Activated CD8-positive, alpha-beta memory T cell treated with anti-CD3 and anti-CD28 coated beads for 24 hours (primary cell): ENCODE results near the gene ZFP90.
A peak's percentile ranks its signal among the peaks of the same experiment; 100 is the strongest.
"Not testable (repeated sequence)": the region's sequence is repeated elsewhere in the genome, so short reads cannot be mapped to it uniquely, and the experiment has no call there.

ENCODE experiments used
- DNase-seq: peaks from one replicate; pipeline ENCODE4 v3.0.0-alpha.2; 2020

ZFP90 gene

DNA sequence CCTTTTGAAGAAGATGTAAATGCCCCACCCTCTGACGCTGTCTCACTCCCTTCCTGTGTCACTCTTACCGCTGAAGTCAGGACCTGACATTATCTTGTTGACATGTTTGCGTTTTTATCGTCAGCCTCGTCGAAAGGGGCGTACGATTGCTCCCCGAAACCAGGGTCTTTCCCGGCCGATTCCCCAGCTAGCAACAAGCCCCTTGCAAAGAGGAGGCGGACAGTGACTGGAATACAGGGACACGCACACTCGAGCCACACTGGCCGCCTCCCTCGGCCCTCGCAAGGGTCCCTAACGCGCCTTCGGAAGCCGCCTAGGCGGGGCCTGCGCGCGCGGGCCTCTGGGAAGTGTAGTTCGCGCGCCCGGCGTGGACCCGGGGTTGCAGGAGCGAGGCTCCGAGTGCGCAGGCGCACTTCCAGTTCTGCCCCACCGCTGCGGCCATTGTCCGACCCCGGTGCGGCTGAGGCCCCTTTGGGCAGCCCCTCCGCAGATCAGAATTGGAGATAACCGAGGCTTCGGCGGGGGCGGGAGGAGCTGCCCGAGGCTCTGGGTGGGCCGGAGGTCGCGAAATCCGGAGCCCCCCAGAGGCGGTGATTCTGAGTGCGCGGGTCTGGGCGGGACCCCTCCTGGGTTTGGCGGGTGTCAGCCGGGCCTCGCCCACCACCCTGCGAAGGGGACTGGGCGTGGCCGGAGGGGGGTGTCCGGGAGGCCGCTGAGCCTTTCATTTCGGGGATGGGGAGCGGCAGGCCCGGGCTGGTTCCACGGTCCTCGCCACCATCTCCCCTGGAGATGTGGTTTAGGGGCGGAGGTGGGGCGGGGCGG lies at the start of gene ZFP90:
ZFP90 (plus strand) TSS at position 412 of the 822 bp plus-strand sequence. CDS start 502 bp downstream, outside the sequence.
- peak; percentile 94 for DNase-seq

DNA sequence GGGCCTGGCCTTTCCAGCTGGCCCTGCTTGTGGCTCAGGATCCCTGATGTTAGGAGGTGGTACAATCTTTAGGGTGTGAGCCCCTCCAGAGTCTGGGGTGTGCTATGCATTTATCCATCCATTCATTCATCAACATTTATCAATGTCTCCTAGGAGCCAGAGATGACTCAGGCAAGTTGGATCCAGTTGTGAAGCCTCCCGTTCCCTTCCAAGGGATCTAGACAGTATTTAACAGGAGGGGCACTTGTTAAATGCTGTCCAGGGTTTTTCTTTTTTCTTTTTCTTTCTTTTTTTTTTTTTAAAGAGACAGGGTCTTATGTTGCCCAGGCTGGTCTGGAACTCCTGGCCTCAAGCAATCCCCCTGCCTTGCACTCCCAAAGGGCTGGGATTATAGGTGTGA lies 48.7 kb upstream of the ZFP90 start:
- no peak for DNase-seq

DNA sequence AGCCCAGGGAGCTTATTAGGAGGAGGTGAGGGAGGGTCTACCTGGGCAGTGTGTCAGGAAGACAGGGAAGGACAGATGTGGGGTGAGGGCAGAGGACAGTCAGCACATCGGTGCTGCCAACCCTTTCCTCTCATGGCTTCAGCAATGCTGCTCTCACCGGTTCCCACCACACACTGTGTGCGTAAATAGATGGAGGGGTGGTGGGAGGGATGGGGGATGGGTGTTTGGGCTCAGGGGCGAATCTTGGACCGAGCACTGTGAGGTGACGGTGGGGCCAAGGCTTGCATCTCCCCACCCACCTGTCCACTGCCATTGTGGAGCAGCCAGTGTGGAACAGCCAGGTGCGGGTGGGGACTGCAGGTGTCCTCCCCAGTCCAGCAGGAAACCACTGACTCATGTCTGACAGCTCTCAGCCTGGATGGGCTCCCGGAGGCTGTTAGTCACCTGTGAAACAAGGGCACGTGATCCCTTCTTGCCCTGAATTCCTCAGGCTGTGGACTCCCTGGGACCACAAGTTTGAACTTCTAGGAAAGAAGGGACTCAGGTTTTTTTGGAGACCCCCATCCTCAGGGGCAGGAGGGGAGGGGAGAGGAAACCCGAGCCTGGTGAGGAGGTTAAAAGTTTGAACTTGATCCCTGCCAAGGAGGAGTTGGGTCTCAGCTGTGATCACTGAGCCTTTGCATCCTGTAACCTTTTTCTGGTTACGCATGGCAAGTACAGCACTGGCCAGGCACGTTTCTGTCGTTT lies 48.1 kb upstream of the ZFP90 start:
- no peak for DNase-seq

DNA sequence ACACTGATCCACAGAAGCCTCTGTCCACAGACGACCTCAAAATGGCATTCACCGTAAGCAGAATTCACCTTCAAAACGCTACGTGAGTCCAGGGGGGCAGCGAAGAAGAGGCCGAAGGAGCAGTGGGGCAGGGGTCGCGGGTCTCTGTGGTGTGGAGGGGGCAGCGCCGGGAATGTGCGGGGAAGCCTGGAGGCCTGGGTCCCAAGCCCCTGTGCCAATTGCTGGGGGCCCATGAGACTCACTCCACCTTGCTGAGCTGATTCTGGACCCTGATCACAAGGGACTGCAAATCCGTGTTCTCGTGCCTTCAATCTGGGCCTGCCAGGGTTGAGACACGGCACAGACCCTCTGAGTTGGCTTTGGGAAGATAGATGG lies 47.5 kb upstream of the ZFP90 start:
- DNase-seq = no peak

DNA sequence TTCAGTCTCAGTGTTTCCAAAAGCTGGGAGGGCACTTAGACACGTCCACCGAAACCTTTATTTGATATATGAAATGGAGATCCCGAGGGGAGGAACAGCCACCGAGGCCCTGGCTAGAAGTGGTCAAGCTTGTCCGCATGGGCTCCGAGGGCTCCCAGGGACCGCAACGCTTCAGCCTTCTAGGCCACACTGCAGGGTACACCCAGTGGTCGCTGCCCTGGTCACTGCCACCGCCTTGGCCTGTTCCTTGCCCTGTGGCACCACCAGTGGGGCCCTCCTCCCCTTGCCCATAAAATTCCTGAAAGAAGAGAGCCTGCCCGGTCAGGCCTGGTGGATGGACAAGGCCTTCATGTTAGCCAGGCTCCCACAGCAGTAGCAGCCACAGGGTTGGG lies 46.9 kb upstream of the ZFP90 start:
- DNase-seq = no peak

DNA sequence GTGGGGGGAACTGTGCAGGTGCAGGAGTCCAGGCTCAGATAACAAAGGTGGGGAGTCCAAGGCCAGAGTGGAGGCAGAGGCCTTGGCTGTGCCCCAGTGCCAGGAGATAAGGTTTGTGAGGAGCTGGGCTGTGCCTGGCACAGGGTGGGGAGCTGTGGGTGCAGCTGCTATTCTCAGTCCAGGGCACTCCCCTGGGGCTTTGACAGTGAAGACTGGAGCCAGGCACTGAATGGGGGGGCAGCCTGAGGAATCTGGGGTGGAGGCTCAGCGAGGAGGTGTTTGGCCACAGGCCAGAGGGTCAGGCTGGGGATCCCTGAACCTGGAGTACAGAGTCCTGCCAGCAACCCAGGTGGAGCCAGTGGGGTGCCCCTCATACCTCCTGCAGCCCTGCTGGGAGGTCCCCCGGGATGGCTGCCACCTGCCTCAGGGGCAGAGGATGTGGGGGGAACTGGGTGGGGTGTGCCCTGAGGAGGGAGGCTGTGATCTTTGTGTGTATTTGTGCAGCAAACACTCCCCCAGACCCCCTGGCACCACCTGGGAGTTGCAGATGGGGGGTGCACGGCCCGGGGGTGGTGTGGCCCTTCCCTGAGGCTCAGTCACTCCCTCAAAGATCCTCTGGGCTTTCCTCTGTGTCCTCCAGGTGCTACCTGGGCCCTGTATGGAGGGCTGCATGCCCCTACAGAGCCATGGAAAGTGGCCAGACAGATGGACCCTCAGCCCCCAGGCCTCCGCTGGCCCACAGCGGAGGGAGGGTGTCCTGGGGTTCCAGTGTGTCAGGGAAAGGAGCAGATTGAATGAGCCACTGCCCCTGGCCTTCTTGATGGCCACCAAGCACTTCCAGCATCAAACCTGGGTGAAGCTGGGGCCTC lies 46.3 kb upstream of the ZFP90 start:
- DNase-seq = no peak

DNA sequence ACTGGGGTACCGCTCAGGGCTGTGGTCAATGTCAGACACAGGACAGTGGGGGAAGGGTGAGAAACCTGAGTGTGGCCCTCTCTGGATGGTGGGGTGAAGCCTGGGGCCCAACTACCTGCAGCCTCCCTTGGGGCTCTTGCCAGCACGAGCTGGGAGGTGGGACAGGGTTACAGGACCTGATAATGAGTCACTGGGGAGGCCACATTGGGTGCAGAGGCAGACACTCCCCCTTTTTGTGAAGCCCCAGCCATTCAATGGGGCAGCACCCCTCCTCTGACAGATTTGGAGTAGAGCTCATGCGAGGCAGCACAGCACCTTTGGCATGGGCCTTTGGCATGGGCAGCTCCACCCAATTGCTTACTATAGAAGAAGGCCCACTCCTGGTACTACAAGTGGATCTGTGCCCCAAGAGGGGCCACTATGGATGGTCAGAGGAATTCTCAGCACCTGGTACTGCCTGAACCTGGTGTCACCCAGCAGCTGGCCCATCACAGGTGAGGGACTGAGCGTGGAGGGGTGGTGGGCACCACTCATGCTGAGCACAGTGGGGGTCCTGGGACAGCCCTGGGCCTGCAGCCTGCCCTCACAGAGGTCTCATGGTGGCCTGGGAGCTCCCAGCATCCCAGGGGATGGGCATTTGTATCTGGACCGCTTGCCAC lies 45.5 kb upstream of the ZFP90 start:
- no peak for DNase-seq

DNA sequence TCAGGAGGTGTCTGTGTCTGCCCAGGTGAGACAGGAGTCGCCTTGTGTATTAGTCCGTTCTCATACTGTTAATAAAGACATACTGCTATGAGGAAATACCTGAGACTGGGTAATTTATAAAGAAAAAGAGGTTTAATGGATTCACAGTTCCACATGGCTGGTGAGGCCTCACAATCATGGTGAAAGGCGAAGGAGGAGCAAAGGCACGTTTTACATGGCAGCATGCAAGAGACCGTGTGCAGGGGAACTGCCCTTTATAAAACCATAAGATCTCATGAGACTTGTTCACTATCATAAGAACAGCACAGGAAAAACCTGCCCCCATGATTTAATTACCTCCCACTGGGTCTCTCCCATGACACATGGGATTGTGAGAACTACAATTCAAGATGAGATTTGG lies 44.8 kb upstream of the ZFP90 start:
- DNase-seq = not testable (repeated sequence)

DNA sequence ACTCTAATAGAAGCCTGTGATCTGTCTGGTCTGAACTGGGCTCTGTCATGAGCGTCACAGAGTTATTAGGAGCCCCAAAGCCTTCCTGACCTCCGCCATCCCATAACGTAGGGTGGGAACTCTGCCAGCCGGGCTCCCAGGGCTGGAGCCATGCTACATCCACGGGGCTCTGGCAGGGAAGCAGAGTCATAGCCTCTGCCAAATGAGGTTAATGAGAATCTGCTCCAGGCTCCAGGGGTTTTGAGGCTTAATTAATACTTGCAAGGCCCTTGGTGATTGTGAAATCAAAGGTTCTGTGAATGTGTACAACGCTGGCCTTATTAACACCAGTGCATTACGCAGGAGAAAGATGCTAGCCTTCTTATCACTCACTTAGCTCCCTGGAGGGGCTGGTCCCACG lies 42.4 kb upstream of the ZFP90 start:
- DNase-seq = no peak

DNA sequence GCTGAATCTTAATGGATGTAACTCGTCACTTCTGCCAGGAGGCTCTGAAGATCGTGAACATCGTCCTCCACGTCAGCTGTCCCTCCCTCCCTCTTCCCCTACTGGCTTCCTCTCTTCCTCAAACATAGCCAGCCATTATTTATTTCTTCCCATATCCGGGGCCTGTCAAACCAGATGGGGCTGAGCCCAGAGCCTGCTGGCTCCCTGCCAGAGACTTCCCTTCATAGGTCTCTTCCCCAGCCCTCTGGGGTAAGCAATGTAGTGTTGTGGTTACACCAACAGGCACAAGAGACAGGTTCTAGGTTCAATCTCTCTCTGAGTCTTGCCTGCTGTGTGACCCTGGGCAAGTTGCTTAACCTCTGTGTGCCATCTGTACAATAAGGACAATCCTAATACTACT lies 40.1 kb upstream of the ZFP90 start:
- no peak for DNase-seq

DNA sequence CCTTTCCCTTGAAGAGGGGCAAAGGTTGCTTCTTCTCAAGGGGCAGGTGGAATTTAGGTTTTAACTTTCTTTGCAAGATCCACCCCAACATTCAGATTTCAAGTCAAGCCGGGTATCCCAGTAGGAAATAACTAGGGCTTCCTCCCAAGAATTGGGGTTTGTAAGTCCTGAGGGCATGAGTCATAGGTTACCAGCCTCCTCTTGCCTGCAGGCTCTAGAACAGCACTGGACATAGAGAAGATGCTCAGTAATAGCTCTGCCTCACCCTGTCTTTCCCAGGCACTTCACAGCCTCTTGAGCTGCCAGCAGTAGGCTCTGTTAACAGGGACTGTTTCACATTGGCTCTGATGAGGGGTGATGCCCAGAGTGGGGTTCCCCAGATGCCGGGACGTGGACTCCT lies 35.8 kb upstream of the ZFP90 start:
- DNase-seq = no peak

DNA sequence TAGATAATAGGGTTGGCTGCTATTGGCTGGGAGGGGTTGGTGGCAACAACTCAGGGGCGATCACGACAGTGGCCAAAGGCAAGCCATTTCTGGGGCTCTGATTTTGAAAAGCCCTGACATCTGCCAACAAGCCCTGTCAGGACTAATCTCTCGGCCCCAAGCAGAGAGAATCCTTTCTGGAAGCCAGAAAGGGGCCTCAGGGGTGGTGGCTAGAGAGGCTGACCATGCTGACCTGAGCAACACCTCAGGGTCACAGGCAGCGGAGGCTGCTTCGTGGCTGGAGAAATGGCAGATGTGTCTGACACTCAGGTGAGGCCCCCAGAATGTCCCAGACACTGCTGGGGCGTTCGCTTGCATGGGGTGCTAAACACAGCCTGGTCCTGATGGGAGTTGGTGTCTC lies 35.0 kb upstream of the ZFP90 start:
- DNase-seq = no peak

DNA sequence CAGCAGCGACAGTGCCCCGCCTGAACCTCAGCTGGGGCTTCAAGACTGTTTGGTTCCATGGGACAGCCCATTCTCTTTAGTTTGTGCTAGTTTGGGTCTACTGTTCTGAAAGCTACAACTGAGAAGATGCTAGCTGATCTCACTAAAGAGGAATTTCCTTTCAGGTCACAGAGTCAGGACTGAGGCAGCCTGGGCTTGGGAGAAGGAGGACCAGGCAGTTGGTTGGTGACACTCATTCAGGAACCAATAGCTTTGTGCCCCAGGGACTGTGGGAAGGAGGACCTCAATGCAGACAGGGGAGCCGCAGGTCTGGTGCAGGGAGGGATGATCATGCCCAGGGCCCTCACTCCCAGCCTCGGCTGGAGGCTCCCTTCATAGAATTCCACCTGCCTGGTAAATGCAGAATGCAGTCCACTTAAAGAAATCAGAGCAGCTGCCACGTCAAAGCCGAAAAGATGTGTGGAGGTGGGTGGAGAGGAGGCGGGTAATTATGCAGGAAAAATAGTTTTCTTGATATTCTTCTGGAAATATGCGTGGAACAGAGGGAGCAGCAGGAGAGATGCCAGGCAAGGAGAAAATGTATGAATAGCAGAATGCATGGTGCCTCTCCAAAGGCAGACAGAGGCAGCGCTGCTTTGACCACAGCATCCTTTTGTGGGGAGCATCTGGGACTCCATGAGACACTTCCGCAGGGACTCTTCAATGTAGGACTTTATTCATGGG lies 32.6 kb upstream of the ZFP90 start:
- no peak for DNase-seq

DNA sequence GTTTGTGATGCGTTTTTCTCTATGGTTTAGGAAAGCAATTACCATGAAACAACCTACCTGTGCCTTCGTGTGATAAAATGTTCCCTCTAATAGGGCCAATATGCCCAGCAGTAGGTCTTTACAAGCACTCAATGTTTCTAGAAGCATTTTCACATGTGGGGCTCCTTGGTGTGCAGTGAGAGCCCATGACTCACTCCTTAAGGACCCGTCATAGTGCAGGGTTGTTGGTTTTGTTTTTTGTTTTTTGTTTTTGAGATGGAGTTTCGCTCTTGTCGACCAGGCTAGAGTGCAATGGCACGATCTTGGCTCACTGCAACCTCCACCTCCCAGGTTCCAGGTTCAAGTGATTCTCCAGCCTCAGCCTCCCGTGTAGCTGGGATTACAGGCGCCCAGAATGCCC lies 31.1 kb upstream of the ZFP90 start:
- DNase-seq = no peak

DNA sequence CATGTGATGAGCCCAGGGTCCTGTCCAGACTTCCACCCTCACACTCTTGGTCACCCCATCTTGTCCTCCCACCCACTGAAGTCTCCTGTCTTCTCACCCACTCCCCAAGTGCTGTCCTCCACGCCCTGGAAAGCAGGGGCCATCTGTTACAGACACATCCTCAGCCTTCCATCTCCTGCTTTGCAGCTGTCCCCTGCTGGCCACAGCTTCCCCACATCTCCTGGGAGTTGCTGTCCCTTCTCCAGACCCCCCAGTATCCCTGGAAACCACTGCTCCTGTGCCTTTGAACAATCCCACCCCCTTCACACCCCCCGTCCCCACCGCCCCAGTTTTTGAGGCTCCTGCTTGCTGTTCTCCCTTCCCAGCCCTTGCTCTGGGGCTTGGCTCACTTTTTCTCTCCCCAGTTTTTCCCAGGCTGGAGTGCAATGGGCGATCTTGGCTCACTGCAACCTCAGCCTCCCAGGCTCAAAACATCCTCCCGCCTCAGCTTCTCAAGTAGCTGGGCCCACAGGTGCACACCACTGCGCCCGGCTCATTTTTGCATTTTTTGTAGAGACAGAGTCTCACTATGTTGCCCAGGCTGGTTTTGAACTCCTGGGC lies 30.4 kb upstream of the ZFP90 start:
- DNase-seq = no peak

DNA sequence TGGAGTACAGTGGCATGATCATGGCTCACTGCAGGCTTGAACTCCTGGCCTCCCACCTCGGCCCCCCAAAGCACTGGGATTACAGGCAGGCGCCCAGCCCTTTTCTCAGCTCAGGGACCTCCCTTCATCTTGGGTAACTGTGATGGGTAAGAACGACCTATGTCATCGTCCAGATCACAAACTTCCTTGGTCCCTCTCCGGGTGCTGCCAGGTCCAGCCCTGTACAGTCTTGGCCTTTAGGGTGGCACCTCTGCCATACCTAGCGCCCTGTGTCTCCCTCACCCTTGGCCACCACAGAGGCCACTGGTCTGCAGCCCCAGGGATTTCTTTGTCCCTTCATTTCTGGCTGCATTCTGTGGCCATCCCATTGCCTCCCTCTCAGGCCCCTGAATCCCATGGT lies 29.7 kb upstream of the ZFP90 start:
- DNase-seq = no peak

DNA sequence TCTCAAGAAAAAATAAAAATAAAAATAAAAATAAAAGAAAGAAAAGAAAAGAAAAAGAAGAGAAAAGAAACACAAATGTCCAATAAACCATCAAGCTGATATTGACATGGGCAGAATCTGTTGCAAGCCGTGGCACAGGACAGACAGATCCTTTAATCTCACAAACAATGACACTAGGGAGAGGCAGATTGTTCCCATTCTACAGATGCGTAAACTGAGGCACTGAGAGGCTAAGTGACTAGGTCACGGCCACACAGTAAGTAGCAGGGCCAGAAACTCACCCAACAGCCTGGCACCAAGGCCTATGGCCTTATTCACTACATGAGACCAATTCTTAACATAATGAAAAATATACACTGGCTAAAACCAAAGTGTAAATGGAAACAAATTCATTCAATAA lies 28.3 kb upstream of the ZFP90 start:
- DNase-seq = no peak

DNA sequence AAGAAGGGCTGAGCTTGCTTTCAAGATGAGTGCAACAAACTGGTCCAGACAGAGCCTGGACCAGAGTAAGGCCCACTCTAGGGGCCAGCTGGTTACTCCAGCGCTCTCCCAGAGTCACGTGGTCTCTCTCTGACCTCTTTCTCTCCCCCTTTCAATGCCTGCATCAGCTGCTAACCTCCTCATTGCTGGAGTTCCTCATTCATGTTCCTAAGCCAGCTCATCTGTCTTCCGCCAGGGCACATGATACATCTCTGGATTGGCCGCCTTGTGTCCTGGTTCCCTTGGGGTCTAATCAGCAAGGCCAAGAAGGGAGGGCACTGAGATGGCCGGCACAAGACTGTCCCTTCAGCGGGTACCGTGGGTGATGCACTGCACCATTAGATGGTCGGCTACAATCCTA lies 26.9 kb upstream of the ZFP90 start:
- DNase-seq = no peak

DNA sequence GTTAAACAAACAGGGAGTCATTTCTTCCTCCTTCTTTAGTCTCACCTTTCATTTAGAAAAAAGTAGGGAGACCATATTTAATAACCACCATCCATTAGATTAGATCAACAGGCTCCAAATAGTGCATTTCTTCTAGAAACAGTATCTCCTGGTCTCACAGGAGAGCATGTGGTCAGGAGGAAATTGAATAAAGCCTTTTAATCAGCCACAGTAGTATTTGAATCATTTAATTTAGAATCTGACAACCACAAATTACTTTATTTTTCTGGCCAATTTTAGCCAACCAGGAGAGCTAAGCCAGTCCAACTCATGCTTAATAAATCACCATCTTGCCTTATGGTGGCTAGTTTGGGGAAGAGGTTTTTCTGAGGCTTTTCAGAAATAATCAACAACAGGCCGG lies 26.3 kb upstream of the ZFP90 start:
- no peak for DNase-seq

DNA sequence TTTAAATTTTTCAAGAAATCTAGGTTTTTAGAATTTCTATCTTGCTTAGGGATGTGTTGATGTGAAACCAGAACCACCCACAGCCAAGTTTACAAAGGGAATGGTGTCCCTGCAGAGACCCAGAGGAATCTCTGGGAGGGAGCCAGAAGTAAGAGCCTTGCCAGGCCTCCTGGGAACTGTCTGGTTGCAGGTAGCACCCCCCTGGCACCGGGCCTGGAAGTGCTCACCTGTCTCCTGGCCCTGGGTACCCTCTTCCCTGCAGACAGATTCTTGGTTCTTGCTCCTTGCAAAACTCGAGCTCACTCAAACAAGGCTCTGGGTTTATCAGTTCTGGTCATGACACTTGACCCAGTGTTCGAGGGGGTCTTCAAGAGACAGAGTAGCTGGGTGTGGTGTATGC lies 24.6 kb upstream of the ZFP90 start:
- no peak for DNase-seq

DNA sequence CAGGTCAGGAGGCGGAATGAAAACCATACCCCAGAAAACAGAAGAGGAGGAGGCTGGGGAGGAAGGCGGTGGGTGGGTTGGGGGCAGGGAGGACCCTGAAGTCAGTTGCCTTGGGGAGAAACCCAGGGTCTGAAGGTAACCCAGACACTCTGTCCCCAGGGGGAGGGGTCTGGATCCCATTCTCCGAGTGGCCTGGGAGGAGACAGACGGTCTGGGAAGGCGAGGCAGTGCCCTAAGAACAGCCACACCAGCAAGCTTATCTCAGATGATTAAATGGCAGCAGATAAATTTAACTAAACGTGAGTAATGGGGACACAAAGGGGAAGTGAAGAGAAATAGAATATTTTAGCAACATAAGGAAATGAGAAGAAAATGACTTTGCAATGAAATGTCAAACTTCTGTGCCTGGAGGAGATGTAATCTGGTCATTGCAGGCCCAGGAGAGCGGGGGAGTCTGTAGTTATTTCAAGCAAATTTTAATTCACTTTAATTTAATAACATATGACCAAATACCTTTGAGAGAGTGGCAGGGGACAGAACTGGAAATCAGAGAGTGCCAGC lies 21.4 kb upstream of the ZFP90 start:
- DNase-seq = no peak
